Stimulated activated CD4-positive, alpha-beta T cell treated with anti-CD3 and anti-CD28 coated beads, Interleukin-1b, Interleukin-23, amount 100 ng/mL, for 1 hour (primary cell): ENCODE results near the gene FANCB.

ENCODE experiments used
- DNase-seq, 2 donors: peaks; one replicate each; pipeline ENCODE4 v3.0.0-alpha.2; 2020; ENCODE audit warnings: low read depth in 2 of 2

Gene FANCB

DNA sequence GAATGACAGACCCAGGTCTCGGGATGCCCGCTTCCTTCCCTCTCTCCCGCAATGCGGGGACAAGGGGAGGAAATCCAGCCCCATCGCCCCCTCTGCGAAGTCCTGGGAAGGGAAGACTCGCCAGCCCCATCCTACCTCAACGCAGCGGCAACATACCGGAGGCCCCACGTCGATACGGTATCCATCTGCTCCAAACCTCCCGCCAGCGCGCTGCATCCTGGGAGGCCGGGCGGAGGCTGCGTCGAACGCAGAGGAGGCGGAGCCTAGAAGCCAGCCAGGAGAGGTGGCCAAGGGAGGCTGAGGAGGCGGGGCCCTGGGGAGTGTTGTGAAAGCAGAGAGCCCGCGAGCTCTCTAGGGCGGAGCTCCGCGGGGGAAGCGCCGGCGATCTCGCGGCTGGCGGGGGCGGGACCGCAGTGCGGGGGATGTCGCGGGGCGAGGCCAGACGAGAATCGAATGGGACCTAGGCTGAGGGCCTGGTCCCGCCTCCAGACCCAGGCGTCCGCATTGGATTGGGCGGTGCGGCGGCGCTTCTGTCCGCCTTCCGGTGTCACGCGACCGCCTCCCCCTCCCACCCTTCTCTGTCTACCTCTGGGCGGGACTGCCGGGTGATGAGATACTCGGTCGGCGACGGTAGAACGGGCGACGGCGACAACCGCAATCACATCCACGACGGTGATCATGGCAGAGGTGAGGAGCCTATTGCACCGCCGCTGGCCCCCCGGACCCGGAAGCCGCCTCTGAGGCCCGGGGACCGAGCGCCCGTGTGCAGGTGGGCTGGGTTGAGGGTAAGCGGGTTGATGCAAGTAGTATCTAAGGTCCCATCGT, at the start of gene FANCB, which contains the start of gene MOSPD2:
FANCB (minus strand) TSS at position 219 of the 825 bp plus-strand sequence. CDS start 7,559 bp downstream, outside the sequence.
MOSPD2 (plus strand) TSS at position 571 of the 825 bp plus-strand sequence; CDS start at position 679, 108 bp downstream.
- DNase-seq, result peak; percentile 75 to 79

DNA sequence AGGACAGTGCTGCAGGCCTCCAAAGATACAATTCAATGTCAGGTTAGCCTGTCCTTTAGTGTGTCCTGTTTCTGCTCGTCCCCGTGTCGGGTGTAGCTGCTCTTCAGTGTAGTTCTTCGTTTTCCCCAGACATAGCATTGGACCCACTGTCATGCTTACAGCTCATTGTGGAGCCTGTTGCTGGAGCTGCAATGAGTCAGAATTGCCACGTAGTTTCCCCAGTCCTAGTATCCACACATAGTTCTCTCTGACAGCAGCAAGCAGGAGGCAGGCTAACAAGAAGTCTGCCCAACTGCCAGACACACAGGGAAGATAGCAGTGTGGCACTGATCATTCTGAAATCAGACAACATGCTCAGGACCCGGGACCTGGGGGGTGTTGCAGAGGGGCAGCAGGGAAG, 49.6 kb upstream of the FANCB start:
- DNase-seq, result no peak

DNA sequence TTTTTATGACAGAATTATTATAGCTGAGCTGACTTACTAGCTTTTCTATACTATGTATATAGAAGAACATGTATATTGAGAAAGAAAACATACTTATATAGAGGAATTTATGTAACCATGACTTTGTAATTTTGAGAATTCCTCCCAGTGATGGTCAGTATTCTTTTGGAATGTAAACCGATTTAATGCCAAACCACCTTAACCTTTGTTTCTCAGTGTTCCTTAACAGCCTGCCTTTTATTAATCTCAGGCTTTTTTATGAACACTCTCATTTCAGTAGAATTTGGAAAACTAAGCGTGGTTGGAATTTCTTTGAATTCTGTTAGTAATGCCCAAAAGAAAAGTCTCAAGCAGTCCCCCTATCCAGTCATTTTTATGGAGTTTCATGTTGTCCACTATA, 47.3 kb upstream of the FANCB start:
- DNase-seq, result no peak

- no peak for DNase-seq
Measured at GRCh38 chrX:14919407-14919806, 46.5 kb upstream of the FANCB start.

DNA sequence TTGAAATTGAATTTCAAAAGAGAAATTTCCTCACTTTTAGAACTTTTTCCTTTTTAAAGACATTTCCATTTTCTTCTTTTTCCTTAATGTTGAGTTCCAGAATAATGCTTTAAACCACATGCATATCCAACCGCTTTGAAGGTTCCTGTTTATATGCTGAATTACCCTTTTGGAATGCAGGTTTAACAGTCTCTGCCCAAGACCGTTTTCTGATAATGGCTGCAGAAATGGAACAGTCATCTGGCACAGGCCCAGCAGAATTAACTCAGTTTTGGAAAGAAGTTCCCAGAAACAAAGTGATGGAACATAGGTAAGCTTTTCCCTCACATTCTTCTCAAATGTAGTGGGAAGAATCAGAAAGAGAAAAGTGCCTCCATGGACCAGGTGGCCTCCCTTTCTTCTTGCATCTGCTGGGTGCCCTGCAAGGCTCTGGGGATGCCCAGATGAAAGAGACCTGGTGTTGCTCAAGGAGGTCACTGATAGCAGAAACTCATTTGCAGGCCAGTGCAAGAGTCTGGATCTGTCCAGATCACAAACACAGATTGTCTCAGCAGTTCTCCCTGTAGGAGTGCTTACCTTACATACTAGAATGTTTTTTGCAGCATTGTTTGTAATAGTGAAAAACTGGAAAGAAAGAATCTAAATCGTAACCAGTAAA, 43.3 kb upstream of the FANCB start:
- DNase-seq, result no peak

DNA sequence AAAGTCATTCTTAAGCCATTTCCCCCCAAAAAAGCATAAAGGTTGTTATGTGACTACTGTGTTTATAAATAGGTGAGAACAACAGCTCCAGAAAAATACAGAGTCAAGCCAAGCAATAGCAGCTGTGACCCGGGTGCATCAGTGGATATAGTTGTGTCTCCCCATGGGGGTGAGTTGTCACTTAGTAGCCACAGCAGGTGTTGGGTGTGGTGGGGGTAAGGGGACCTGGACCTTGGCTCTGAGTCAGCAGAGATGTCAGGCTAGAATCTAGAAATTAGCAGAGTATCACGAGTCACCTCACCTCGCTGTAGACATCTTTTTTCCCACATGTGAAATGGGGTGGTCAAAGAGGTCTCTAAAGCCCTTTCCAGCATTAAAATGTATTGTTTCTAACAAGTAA, 42.7 kb upstream of the FANCB start:
- no peak for DNase-seq

DNA sequence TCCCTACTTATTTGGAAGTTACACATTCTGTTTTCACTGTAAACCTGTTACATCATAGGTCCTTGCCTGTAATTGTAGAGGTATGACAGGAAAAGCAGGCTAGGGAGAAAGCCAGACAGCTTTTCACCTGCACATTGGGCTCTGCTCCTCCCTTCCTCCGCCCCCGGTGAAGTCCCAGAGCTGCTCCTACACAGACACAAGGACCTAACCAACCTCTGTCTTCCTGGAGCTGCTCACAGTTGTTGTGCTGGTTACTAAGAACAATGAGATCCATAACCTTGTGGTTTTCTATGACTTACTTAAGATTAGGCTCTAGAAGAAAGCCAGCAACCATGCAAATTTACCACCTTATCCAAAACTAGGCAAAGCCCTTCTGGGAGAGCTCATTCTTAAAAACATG, 40.4 kb upstream of the FANCB start:
- DNase-seq, result no peak

- no peak for DNase-seq
Measured at GRCh38 chrX:14903891-14904290, 31.0 kb upstream of the FANCB start.

DNA sequence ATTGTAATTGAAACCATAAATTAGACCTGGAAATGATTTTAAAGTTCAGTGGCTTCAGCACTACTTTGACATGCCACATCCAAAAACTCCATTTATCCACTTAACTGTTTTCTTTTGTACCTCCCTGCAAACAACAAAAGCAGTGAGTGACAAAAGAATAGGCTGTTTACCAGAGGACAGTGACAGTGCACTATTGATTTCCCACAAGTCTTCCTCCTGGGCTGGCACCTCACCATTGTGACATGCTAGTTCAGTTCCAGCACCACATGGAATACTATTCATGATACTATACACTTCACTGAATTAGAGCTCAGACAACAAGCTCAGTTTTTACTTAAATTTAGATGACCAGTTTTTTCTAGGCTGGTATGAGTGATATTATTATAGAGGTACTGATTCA, 29.7 kb upstream of the FANCB start:
- DNase-seq, result no peak

DNA sequence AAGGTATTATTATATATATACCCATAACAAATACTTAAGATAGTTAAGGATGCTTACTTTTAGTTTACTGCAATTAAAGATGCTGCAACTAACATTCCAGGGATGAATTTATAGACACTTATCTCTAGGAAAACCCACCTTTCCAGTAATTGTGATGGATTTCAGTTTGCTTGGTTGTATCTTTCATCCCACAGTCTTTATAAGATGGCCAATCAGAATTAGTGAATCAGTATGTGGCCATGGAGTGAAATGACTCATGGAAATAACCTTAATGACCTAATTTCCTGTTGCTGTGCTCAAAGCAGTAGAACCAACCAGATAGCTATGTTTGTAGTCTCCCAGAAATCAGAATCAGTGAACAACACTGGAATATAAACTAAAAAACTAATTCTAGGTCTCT, 26.7 kb upstream of the FANCB start:
- no peak for DNase-seq

GRCh38 chrX:14897042-14897441, 24.2 kb upstream of the FANCB start:
- no peak for DNase-seq

DNA sequence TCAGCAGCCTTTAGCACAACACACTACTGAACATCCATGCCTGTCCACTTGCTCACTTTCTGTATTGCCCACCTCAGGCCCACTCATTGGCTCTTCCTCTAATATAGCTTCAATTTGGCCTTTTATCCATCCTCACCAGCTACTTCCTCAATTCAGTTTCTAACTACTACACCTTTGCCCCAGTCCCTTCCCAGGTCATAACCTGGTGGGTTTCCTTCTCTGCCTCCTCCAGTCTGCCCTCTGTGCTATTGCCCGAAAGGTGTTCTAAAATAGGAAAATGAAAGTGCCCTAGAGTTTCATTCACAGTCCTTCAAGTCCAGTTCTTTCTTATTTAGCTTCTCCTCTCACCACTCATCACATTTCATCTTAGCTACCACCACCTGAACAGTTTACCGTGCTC, 23.4 kb upstream of the FANCB start:
- DNase-seq, result no peak

DNA sequence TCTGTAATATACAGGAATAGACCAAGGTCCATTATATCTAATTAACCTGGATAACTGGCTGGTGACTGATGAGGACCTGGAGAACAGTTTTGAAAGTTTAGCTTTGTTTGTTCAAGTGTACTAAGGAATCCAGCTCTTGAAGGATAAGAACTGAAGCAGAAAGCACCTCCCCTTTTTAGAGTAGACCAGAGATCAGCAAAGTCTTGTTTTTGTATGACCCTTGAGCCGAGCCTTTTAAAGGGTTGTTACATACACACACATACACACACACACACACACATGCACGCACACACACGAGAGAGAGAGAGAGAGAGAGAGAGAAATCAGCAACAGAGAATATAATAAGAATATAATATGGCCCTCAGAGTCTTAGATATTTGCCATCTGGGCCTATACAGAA, 13.4 kb upstream of the FANCB start:
- no peak for DNase-seq

DNA sequence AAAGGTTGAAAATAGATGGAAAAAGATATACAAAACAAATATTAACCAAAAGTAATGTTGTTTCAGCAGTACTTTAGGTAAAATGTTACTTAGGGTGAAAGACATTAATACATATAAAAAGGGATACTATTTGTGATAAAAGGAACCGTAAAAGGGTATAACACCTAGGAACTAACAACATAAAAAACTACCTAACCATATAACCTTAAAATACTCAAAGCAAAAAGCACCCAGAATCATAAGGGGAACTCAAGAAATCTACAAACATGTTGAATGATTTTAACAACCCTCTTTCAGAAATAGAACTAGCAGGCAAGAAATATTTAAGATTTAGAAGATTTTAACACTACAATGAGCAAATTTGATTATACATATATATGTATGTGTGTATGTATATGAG, 11.8 kb upstream of the FANCB start:
- DNase-seq, result no peak

DNA sequence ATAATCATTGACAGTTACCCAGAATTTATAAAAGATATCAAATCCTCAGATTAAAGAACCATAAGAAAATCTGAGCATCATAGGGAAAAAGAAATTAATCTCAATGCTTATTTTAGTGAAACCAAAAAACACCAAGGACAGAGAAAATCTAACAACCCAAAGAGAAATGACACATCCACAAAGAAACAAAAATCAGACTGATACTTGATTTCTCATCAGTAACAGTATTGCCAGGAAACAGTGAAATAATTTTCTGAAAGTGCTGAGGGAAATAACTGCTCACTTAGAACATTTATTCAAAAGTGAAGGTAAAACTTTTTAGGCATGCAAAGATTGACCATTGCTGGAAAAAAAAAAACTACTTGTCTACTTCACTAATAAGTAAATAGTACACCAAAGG, 11.0 kb upstream of the FANCB start:
- no peak for DNase-seq

DNA sequence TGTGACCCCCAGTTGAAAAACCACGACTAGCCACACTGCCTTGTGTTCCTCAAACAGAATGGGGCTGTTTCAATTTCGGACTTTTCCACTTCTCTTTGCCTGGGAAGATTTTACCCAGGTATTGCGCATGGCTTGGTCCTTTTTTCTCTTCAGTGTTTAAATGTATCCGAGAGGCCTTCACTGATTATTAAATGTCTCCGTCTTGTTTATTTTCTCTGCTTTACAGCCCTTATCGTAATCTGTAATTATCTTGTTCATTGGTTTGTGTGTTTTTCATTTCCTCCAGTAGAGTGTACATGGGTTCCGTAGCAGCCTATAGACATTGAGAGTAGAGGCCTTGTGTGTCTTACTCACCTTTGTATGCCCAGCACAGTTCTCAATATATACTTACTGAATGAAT, 2.8 kb upstream of the FANCB start:
- no peak for DNase-seq

- no peak for DNase-seq
Measured at GRCh38 chrX:14873676-14874049, 794 bp upstream of the FANCB start.

- DNase-seq, result no peak
Measured at GRCh38 chrX:14872355-14872754, 514 bp downstream of the FANCB start.

DNA sequence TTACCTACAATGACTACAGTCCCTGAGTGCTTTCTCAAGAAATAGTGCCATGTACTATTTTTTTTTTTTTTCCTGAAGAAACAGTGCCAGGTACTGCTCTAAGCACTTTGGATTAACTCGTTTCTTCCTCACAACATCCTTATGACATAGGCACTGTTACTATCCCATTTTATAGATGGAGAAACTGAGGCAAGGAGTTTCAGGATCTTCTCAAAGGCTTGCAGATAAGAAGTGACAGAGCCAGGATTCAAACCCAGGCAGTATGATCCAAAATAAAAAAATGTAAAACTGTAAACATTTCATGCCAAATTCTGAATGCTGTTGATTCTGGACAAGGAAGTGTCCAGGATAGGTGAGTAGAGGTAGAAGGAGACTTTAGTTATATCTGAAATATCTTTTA, 1.1 kb downstream of the FANCB start:
- no peak for DNase-seq

- DNase-seq, result no peak
Measured at GRCh38 chrX:14865201-14865600, 7.7 kb downstream of the FANCB start.

- DNase-seq, result no peak
Measured at GRCh38 chrX:14864631-14865030, 8.2 kb downstream of the FANCB start.

DNA sequence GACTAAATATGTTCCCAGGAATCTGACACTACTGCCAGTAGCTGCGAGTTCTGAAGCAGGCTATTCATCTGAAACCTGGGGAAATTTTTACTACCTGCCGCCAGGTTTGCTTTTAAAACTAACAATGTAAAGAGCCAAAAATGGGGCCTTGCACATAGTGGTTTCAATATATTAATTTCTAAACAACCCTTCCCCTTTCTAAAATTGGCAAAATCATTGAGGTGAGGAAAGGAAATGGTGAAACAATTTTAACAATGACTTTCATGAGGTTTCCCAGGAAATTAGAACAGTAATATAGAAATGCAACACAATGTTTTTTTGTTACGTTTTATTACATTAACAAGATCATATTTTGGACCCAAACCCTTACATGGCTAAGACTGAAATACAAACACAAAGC, 21.3 kb downstream of the FANCB start:
- DNase-seq, result no peak

GRCh38 chrX:14843666-14844065, 29.2 kb downstream of the FANCB start:
- no peak for DNase-seq
